HG03457 (cell line): ENCODE results near the gene CSRNP3.

Source experiments
- ATAC-seq: cut with Tn5 transposase; IDR thresholded peaks from one replicate; pipeline ENCODE4 v1.9.1; 2021; ENCODE audit warnings: moderate number of reproducible peaks; ENCODE audit not compliant: unreplicated experiment

CSRNP3 gene

DNA sequence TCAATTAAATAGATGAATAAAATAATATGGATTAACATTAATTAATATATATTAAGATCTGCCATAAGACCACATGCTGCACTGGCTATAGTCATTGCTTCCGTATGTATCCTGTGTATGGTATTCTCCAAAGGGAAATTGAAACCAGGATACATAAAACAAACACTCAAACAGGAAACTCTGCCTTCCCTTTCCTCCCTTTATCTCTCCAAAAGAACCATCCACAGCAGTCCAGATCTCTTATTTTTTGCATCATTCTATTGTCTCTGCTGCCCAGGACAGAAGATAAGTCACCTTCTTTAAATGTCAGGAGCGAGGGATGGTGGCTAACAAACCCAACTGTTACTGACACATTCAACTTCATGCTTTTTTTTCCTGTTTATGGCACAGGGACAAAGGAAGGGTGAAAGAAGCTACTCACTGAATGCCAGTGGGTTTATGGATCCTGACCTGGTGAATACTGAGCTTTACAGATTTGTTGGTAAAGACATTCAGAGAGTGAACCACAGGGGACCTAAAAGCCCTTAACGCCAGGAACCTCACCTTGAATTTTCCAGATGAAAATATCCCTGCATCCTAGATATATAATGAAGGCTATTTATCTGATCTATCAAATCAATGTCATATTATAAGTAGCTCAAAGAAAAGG is 67.5 kb downstream of the CSRNP3 start:
- ATAC-seq: no peak

GRCh38 chr2:165539985-165540384 is 70.5 kb downstream of the CSRNP3 start:
- no peak for ATAC-seq

- ATAC-seq: peak; percentile 93
Measured at GRCh38 chr2:165544897-165545296, 75.4 kb downstream of the CSRNP3 start.

GRCh38 chr2:165547900-165548299 is 78.4 kb downstream of the CSRNP3 start:
- ATAC-seq: no peak

DNA sequence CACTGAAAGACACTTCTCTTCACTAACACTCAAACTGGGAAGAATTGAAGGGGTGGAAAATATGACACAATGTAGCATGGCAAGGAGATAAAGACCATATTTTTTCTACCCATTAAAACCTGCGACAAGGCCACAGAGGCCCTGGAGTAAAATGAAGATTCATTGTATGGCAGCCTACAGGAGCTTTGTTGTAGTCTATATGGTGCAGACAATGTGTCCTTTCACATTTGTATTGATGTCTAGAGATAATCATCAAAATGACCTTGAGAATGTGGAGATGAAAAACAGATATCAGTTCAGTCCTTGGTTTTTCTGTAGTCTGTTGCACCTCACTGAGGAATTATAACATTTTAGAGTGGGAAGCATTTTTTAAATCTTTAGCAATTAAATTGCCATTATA is 80.1 kb downstream of the CSRNP3 start:
- no peak for ATAC-seq

DNA sequence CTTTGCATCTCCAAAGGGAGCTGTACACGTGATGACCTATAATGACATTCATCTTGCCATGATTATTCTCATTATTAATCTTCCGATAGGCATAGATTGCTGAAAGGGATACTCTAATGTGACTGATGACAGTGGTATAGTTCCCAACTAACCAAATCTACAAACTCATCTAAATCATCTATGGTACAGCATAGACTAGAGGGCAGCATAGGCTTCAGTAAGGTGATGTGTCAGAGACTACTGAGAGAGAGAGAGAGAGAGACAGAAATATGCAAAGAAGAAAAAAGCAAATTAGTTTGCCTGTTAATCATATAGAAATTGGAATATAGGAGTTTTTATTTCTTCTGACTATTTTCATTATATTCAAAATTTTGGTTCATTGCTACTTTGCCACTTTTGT is 89.3 kb downstream of the CSRNP3 start:
- no peak for ATAC-seq

- no peak for ATAC-seq
Measured at GRCh38 chr2:165560377-165560988, 91.0 kb downstream of the CSRNP3 start.

- ATAC-seq: no peak
Measured at GRCh38 chr2:165561516-165561915, 92.0 kb downstream of the CSRNP3 start.

- no peak for ATAC-seq
Measured at GRCh38 chr2:165562233-165562632, 92.7 kb downstream of the CSRNP3 start.

DNA sequence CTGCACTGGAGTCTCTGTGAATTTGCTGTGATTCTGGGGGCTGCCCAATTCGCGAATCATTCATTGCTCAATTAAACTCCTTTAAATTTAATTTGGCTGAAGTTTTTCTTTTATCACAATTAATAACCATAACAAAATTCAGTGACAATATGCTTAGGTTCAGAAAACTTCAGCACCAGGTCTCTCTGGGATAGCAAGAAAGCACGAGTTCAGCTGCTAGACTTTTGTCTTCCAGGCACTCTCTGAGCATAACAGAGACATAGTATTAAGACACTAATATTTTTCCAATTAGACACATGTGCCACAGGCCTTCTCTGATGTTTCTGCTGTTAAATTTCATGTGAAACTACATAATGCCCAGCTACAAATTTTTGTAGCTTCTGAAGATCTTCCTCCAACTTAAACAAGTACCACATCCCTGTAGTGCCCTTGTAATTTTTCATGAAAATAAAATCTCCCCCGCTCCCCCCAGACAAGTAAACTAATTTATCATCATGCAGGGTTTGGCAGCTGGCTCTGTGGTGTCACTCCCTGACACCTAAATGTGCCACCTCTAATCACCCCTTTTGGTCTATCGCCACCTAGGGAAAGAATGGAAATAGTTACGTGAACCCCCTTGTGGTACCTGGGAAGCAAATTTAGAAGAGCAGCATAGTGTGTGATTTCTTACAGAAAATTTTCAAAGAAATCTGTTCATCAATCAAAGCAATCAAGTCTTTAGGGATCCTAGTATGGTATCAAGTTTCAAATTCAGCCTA is 94.1 kb downstream of the CSRNP3 start:
- no peak for ATAC-seq

GRCh38 chr2:165566008-165566407 is 96.5 kb downstream of the CSRNP3 start:
- ATAC-seq: no peak

DNA sequence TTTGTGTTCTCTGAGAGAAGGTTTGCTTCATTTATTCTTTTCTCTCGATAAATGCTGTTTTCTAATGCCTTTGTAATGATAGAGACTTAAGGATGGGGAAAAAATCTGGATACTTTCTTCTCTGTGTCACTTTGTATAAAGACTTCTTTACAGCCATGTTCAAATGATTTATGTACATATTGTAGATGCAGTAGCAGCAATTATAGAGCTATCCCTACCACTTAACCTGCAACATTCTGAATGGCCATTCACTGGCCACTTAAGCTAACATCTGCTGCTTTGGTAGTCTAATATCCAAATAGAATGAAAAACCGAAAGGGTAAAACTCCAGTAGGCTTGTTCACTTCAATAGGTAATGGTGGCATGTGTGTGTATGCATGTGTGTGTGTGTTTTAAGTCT is 97.8 kb downstream of the CSRNP3 start:
- ATAC-seq: no peak

DNA sequence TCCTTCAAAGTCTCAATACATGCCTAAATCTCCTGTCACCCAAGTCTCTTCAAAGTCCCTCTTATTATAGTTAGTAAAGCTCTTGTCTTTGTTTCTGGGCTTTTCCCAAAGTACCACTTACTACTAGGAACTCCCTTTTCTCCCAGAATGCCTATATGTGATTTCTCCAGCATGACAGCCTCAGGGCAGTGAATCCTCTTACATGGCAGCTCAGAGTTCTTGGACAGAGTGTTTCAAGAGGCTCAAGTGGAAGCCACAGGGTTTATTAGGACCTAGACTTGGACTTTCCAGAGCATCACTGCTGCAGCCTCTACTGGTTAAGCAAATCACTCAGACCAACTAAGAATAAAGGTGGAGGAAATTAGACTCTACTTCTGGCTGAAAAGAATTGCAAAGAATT is 98.9 kb downstream of the CSRNP3 start:
- ATAC-seq: no peak

- no peak for ATAC-seq
Measured at GRCh38 chr2:165571477-165571876, 102.0 kb downstream of the CSRNP3 start.

DNA sequence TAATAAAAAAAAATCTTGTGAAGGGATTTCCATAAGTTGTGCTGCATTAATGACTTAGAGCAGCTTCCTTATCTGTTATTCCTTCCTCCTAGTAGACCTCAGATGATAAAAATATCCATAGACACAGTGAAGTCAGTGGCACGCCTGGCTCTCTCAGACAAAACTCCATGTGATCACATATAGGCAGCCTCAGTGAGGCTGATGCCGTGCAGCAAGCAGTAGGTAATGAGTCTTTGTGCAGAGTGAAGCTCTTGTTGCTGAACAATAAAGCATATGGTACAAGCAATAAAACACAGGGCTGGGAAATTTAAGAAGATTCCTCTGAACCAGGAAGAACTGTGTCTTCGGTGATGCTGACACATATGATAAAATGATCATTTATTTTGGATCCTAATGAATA is 102.7 kb downstream of the CSRNP3 start:
- no peak for ATAC-seq

GRCh38 chr2:165573534-165574461 is 104.3 kb downstream of the CSRNP3 start:
- ATAC-seq: no peak

DNA sequence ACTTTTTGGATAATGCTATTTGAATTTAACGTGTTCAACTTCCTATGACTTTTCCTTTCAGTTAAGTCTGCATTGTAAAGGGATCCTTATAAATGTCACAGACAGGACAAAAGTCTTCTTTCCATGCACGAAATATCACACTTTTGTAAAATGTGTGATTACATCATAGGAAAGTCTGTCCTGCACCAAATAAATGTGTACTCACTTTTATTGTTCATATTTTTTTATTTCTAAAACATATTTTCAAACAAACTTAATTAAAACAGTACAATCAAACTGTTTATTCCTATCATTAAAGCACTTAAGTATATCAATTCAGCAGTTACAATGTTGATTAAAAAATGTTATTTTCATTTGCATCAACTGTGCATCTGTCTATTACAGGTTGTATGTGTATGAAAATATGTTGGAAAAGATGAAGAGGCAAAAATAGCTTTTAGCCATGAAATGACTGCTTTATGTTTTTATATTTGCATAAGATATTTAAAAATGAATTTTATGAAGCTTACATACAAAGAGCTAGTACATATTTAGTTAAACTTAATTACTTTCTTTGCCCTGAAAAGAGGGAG is 105.6 kb downstream of the CSRNP3 start:
- ATAC-seq: no peak

DNA sequence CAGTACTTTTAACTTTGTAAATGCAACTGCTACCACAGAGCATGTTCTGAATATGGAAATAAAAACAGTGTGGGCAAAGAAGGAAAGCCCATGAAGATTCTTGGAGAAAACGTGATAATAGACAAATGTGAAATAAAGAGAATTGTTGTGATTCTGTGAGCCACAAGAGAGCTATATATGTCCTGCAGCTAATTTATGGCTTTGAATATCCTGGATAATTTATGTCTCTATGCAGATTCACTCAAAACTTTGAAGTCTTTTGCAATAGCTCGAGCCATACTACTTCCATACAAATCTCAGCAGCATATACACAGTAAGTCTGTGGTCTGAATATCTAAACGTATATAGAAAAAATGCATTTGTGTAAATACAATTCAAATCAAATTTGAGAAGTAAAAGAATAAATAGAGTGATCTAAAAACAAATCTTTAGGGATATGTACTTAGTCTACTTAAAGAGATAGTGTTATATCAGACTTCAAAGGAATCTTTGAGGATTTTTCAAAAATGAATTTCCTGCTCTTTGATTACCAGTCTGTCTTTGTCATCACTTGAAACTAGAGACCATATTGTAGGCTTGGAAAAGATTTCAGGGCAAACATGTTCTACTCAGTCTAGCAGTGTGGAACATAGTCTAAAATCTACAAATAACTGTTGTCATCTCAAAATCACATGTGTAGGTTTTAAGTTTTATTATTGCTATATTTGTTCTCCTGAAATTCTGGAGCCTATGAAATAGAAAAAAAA is 107.1 kb downstream of the CSRNP3 start:
- no peak for ATAC-seq

DNA sequence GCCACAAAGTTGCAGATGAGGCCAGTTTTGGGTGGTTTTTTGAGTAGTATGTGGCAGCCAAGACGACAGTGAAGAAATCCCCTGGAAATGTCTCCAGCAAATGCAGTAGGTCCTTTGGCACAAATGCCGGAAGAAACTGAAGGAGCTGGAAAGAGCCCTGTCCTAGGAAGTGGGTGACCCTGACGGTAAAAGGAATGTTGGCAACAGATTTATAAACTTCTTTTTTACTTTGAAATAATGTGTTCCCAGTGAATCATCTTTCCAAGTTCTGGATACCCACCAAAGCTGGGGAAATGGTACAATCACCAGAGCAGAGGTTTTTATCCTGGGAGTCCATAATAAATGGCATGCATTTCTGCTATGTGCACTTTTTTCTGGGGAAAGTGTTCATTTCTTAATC is 112.9 kb downstream of the CSRNP3 start:
- ATAC-seq: no peak

DNA sequence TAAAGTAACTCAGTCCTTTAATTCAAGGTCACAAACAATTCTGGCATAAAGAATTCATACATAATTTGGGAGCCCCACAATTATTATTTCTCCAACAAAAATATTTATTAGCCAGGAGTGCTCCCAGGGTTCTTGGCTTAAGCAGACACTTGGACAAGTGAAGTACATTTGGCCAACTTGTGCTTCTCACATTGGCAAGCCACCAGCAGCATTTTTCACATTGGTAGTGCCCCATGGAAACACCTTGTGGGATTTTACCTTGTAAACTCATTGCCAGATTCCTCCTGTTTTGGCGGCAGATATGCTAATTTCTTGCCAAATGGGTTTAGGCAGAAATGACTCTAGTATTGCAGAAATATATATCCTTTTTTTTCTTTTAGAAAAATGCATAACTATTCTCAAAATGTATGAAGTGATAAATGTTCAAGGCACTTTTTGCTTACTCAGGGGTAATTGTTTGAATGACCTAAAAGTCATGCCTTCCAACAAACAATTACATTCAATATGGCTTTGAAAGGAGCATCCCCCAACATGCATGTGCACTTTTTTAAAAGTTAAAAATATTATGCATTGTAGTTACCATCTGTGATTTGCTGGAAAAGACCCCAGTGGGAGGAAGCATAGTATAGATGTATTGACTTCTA is 113.5 kb downstream of the CSRNP3 start:
- no peak for ATAC-seq
